NCI-H1436 (cell line): ENCODE measurements around the gene ERCC2.
"Not testable (repeated sequence)": the region's sequence is repeated elsewhere in the genome, so short reads cannot be mapped to it uniquely, and the experiment has no call there.

ENCODE experiments used
- DNase-seq: peaks from one replicate; lab custom pipeline; 2025; lab: John Stamatoyannopoulos, UW

The ERCC2 gene

GRCh38 chr19:45333609-45334303 lies 36.6 kb downstream of the ERCC2 start:
- no peak for DNase-seq

- DNase-seq: peak; percentile 72
These were observed 39.0 kb downstream of the ERCC2 start for GRCh38 chr19:45331411-45331810.

DNA sequence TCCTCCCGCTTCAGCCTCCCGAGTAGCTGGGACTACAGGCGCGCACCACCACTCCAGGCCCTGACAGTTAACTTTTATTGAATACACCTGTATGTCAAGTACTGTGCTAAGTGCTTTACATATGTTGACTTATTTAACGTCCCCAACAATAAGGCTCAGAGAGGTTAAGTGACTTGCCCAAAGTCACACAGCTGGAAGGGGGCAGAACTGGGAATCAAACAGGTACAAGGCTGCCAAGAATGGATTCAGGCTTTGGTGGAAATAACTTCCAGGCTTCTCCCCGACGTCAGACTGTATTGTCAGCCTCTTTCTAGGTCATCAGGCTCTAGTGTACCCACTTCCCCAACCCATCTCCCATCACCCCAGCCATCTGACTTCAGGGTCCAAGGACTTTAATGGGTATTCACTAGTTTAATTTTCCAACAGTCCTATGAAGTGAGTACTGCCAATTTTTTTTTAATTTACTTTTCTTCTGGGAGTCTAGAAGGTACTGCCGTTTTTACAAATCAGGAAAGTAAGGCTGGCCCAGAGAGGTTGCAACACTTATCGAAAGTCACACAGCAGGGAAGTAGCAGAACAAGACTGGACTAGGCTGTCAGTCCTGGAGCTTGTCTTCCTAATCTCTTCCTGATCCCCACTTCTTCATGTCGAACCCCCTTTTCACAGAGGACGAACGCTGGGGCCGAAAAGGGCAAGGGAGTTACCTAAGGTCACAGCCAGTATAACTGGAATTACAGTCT lies 42.8 kb downstream of the ERCC2 start:
- no peak for DNase-seq

- no peak for DNase-seq
These were observed 45.9 kb downstream of the ERCC2 start for GRCh38 chr19:45324349-45324907.

DNA sequence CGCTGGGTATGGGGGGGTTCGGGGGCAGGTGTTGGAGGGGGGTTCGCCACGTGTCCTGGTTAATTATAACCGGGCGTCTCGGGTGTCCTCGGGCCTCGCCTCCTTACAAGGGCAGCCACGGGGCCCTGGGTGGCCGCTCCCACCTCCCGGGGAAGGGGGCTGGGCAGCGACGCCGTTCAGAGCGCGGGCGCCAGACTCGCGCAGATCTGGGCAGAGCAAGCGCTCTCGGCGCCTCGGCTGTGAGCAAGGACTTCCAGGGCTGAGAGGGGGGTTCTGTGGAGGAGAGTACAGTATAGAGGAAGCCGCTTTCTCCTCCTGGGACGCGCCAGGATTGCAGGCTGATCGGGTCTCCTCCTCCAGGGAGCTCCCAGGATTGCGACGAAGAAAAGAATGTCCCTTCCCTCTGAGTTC lies 46.7 kb downstream of the ERCC2 start:
- DNase-seq: peak; percentile 33

- DNase-seq: no peak
These were observed 47.6 kb downstream of the ERCC2 start, which contains the start of gene CKM for GRCh38 chr19:45322744-45323281. Gene CKM (minus strand): TSS chr19:45322875. CDS start chr19:45319713, 3,162 bp downstream.

DNA sequence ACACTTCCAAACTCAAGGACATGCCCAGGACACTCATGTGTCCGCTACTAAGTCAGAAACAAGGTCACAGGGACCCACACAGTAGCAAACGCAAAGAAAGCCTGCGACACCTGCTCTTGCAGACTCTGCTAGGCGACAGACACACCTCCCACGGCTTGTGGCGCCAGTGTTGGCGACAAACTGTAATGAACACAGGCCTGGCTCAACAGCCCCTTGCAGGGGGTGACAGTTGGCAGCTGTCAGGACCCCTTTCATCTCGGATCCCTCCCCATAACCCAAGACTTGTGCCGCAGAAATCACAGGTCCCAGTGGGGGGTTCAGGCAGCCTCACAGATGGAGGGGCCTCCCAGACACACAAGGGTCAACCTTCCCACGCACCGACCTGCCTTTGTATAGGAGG lies 48.1 kb downstream of the ERCC2 start:
- peak; percentile 37 for DNase-seq

DNA sequence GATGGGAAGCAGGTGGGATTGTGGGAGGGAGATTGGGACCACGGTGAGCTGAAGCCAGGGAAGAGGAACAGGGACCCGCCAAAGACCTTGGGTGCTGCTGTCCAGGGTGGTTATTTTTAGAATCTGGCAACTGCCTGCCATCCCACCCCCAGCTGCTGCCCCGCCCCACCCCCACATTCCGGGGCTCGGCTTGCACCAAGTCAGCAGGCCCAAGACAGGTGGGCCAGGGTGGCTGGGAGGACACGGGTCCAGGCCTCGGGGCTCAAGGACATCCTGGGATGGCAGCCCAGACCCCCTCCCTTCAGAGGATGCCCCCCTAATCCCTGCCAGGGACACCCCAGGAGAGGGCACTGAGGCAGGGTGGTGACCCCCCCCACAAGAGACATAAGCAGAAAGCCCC lies 48.5 kb downstream of the ERCC2 start:
- DNase-seq: no peak

DNA sequence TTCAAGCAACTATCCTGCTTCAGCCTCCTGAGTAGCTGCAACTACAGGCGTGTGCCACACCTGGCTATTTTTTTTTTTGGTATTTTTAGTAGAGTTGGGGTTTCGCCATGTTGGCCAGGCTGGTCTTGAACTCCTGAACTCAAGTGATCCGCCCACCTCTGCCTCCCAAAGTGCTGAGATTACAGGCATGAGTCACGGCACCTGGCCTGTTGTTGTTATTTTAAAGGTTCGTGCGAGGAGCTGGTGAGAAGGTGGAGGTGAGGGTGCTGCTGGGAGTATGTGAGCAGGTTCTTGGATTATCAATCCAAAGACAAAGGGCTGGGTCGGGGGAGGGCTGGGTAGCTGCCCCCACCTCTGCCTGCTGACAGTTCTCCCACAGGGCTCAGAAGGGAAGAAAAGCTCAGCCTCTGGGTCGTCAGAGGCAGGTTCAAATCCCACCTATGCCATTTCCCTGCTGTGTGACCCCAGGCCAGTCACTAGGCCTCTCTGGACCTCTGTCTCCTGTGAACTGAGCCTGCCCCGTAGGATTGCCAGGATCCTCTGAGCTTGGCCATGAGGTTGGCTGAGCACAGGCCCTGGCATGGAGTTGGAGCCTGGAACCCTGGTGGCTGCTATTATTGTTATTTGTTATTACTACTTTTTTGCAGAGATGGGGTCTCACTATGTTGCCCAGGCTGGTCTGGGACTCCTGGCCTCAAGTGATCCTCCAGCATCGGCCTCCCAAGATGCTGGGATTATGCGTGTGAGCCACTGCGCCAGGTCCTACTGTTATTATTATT lies 49.2 kb downstream of the ERCC2 start:
- no peak for DNase-seq

DNA sequence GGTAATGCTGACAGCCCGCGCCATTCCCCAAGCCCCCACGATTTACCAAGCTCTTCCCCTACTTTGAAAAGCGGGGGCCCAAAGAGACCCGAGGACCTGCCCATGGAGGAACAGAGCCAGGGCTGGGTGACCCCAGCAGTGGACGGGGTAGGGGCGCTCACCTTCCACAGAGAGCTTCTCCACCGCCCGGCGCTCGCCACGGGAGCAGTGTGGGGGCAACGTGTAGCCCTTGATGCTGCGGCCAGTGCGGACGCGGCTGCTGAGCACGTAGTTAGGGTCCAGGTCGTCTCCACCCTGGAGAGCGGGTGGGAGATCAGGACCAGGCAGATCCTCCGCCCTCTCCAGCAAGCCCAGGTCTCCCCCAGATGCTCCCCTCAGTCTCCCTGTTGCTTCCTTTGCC lies 55.1 kb downstream of the ERCC2 start:
- no peak for DNase-seq

- no peak for DNase-seq
These were observed 55.6 kb downstream of the ERCC2 start for GRCh38 chr19:45314708-45315245.

DNA sequence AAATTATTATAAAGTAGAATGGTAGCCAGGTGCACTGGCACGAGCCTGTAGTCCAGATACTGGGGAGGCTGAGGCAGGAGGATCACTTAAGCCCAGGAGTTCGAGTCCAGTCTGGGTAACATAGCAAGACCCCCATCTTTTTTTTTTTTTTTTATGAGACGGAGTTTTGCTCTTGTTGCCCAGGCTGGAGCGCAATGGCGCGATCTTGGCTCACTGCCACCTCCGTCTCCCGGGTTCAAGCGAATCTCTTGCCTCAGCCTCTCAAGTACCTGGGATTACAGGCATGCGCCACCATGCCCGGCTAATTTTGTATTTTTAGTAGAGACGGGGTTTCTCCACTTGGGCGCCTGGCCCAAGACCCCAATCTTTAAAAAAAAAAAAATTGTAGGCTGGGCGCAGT lies 58.1 kb downstream of the ERCC2 start:
- not testable (repeated sequence) for DNase-seq

- no peak for DNase-seq
These were observed 58.8 kb downstream of the ERCC2 start for GRCh38 chr19:45311621-45312020.

- DNase-seq: not testable (repeated sequence)
These were observed 61.1 kb downstream of the ERCC2 start for GRCh38 chr19:45309322-45309721.

DNA sequence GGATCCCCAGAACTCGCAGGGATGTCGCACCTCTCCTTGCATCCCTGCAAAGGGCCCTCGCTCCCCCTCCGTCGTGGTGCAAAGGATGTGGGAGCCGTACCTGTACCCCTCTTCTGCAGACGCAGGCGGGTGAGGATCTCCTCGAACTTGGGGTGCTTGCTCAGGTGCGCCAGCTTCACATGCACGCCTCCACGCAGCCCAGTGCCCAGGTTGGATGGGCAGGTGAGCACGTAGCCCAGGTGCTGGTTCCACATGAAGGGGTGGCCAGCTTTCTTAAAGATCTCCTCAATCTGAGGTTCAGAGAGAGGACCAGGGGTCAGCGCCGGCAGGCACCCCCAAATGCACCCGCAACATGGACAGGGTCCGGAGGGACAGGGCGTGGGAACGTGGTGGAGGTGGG lies 63.0 kb downstream of the ERCC2 start:
- no peak for DNase-seq

GRCh38 chr19:45306518-45307027 lies 63.8 kb downstream of the ERCC2 start:
- DNase-seq: peak; percentile 93

DNA sequence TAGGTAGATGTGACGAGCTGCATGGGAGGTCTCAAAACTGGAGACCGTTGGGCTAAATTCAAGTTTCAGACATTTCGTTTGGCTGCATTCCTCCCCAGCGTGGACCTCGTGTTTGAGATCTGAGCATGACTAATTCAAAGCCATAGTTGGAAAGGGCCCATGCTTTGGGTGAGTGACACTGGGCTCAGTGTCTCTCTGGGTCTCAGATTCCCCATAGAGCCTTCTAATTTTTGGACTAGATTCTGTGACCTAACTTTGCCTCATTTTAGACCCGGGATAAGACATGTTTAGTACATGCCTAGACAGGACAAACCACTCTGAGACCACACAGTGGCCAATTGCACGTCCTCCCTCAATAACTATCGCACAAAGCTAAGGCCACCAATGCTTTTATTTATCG lies 64.3 kb downstream of the ERCC2 start:
- no peak for DNase-seq

DNA sequence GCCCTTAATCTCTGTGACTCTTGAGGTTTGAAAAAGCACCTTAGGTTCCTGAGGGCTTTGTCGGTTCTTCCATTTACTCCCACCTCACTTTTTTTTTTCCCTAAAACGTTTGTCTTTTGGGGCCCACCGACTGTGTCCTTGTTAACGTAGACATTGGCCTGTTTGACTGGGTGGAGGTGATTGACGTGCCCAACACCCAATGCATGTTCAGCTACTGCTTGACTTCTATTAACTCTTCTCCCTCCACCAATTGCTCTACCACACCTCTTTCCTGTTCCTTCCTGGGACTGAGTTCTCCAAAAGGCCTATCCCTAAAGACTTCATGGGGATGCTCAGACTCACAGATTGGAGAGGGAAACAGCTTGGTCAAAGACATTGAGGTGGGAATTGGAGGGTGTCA lies 65.0 kb downstream of the ERCC2 start:
- no peak for DNase-seq

GRCh38 chr19:45305007-45305406 lies 65.4 kb downstream of the ERCC2 start:
- DNase-seq: no peak

GRCh38 chr19:45304141-45304926 lies 66.0 kb downstream of the ERCC2 start:
- DNase-seq: no peak
